Measurements from ENCODE around the gene PSMD5. TPM values are rescaled to one million over a fixed set of nuclear protein-coding genes. Genes with fewer than 3 reads are reported as not detected.

Gene PSMD5
- total RNA-seq, 1 donor from 2014 or later: 53.3 TPM

DNA sequence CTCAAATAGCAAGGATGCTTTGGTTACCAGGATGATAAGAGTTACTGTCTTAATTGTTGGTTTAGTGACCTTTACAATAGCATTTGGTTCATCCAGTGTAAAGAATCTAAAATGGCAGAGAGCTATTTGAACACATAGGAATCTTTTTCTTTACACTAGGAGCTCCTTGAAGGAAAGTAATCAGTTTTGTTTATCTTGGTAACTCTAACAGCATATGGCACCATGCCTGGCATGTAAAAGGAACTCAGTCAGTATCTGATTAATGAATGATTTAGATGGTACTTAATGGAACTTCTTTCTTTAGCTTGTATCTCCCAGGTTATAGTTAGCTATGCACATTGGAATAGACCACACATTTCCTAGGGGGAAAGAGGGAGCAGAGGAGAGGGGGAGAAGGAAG, 9.9 kb downstream of the PSMD5 start:
- no peaks in the 10 kb centered on the region for H3K9me3 Mint-ChIP-seq (ENCODE audit: unreplicated experiment)
- TF ChIP-seq, protein P1, sequence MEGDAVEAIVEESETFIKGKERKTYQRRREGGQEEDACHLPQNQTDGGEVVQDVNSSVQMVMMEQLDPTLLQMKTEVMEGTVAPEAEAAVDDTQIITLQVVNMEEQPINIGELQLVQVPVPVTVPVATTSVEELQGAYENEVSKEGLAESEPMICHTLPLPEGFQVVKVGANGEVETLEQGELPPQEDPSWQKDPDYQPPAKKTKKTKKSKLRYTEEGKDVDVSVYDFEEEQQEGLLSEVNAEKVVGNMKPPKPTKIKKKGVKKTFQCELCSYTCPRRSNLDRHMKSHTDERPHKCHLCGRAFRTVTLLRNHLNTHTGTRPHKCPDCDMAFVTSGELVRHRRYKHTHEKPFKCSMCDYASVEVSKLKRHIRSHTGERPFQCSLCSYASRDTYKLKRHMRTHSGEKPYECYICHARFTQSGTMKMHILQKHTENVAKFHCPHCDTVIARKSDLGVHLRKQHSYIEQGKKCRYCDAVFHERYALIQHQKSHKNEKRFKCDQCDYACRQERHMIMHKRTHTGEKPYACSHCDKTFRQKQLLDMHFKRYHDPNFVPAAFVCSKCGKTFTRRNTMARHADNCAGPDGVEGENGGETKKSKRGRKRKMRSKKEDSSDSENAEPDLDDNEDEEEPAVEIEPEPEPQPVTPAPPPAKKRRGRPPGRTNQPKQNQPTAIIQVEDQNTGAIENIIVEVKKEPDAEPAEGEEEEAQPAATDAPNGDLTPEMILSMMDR (IDR thresholded peaks at IDR 0.05): no peak
- H3K27ac Mint-ChIP-seq (ENCODE audit: unreplicated experiment): no peak overlapping the region
- no peak for DNase-seq (ENCODE audit: extremely low spot score, unreplicated experiment)
- H3K36me3 Mint-ChIP-seq (ENCODE audit: unreplicated experiment): peaks cover 33% of the 10 kb centered on the region
- H3K4me3 Mint-ChIP-seq (ENCODE audit: unreplicated experiment): no peak overlapping the region
- H3K4me1 Mint-ChIP-seq (ENCODE audit: unreplicated experiment): peaks cover 6% of the 10 kb centered on the region
- H3K27me3 Mint-ChIP-seq (ENCODE audit: unreplicated experiment): no peaks in the 10 kb centered on the region

DNA sequence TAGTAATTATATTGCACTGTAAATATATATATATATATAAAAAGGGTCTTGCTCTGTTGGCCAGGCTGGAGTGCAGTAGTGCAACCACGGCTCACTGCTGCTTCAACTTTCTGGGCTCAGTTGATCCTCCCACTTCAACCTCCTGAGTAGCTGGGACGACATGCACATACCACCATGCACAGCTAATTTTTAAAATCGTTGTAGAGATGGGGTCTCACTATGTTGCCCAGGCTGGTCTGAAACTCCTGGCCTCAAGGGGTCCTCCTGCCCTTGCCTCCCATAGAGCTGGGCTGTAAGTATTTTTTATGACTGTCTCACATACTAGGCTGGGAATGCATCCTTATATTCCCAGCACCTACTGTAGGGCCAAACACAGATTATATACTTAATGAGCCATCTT, 11.9 kb downstream of the PSMD5 start:
- no peaks in the 10 kb centered on the region for H3K9me3 Mint-ChIP-seq (ENCODE audit: unreplicated experiment)
- peaks cover 47% of the 10 kb centered on the region for H3K36me3 Mint-ChIP-seq (ENCODE audit: unreplicated experiment)
- no peak overlapping the region for H3K4me3 Mint-ChIP-seq (ENCODE audit: unreplicated experiment)
- TF ChIP-seq, protein P1 (IDR thresholded peaks at IDR 0.05): no peak
- no peaks in the 10 kb centered on the region for H3K4me1 Mint-ChIP-seq (ENCODE audit: unreplicated experiment)
- no peak overlapping the region for H3K27ac Mint-ChIP-seq (ENCODE audit: unreplicated experiment)
- DNase-seq (ENCODE audit: extremely low spot score, unreplicated experiment): no peak
- H3K27me3 Mint-ChIP-seq (ENCODE audit: unreplicated experiment): no peaks in the 10 kb centered on the region

DNA sequence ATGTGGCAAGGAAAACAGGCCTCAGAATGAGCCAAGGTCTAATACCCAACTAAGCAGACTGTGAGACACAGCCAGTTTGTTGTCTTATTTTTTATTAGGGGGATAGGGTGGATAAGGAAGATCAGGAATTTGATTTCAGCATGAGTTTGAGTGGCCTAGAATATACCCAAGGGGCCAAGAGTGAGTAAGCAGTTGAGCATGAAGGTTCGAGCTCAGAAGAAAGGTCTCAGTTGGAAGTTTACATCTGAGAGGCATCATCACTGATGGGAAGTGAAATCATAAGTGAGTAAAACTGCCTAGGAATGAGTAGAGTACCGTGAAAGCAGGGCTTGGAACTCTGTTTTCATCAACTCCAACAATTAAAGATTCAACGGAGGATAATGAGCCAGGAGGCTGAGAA, 12.6 kb downstream of the PSMD5 start:
- Mint-ChIP-seq H3K4me3 (ENCODE audit: unreplicated experiment) (no peak overlapping the region), H3K36me3 (ENCODE audit: unreplicated experiment) (peaks cover 48% of the 10 kb centered on the region), H3K9me3 (ENCODE audit: unreplicated experiment) (no peaks in the 10 kb centered on the region), H3K4me1 (ENCODE audit: unreplicated experiment) (no peaks in the 10 kb centered on the region), H3K27ac (ENCODE audit: unreplicated experiment) (no peak overlapping the region), H3K27me3 (ENCODE audit: unreplicated experiment) (no peaks in the 10 kb centered on the region)
- TF ChIP-seq, protein P1 (IDR thresholded peaks at IDR 0.05): no peak
- no peak for DNase-seq (ENCODE audit: extremely low spot score, unreplicated experiment)

DNA sequence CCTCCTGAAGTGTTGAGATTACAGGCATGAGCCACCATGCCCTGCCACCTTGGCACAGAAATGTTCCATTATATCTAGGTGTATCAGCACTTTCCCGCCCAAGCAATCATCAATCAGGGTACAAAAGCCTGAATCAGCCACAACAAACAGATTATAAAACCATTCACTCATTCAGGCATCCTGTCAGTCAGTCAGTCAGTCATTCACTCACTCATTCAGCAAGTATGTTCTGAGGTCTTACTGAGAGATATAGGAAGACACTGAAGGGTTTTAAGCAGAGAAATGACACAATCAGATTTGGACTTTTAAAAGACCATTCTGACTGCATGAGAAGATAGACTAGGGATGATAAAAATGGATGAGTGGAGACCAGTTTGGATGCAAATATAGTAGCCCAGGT, 13.1 kb downstream of the PSMD5 start:
- TF ChIP-seq, protein P1 (IDR thresholded peaks at IDR 0.05): no peak
- no peaks in the 10 kb centered on the region for H3K9me3 Mint-ChIP-seq (ENCODE audit: unreplicated experiment)
- DNase-seq (ENCODE audit: extremely low spot score, unreplicated experiment): no peak
- H3K4me3 Mint-ChIP-seq (ENCODE audit: unreplicated experiment): no peak overlapping the region
- no peaks in the 10 kb centered on the region for H3K27me3 Mint-ChIP-seq (ENCODE audit: unreplicated experiment)
- H3K4me1 Mint-ChIP-seq (ENCODE audit: unreplicated experiment): no peaks in the 10 kb centered on the region
- H3K27ac Mint-ChIP-seq (ENCODE audit: unreplicated experiment): no peak overlapping the region
- peaks cover 51% of the 10 kb centered on the region for H3K36me3 Mint-ChIP-seq (ENCODE audit: unreplicated experiment)

DNA sequence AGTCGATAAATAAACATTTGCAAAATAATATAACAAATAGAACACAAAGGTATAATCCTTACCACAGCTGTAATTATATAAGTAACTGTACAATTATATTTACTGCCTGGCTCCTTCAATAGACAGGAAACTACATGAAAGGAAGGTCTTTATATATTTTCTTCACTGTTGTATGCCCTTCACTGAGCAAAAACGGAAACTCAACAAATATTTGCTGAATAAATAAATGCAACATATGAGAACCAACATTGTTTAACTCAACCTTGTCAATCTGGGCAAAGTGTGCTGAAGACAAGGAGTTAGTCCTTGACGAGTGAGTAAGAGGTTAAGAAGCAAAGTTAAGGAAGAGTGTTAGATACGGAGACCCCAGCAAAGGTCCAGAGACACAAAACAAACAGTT, 22.6 kb downstream of the PSMD5 start:
- no peak for DNase-seq (ENCODE audit: extremely low spot score, unreplicated experiment)
- no peaks in the 10 kb centered on the region for H3K4me1 Mint-ChIP-seq (ENCODE audit: unreplicated experiment)
- peaks cover 57% of the 10 kb centered on the region for H3K36me3 Mint-ChIP-seq (ENCODE audit: unreplicated experiment)
- H3K27ac Mint-ChIP-seq (ENCODE audit: unreplicated experiment): no peak overlapping the region
- H3K4me3 Mint-ChIP-seq (ENCODE audit: unreplicated experiment): no peak overlapping the region
- H3K27me3 Mint-ChIP-seq (ENCODE audit: unreplicated experiment): no peaks in the 10 kb centered on the region
- no peaks in the 10 kb centered on the region for H3K9me3 Mint-ChIP-seq (ENCODE audit: unreplicated experiment)
- TF ChIP-seq, protein P1 (IDR thresholded peaks at IDR 0.05): no peak

Measured in osteocyte (in vitro differentiated cells).